Naive B cell (primary cell): ENCODE measurements around the gene ERRFI1. TPM values are rescaled to one million over a fixed set of nuclear protein-coding genes. Genes with fewer than 3 reads are reported as not detected.

Source experiments
- ATAC-seq, 2 donors: fragments of 150-1000 bp; cut with Tn5 transposase; 2 replicates each; pipeline ENCODE4 v1.10.0; 2021; ENCODE audit warnings: low read depth in 2 of 2, mild to moderate bottlenecking in 2 of 2, moderate library complexity in 2 of 2
- DNase-seq: peaks from one replicate; pipeline ENCODE4 v3.0.0; 2022
- H3K27ac Mint-ChIP-seq, 6 donors: one replicate each; pipeline ENCODE4 v1.8.0; 2020 to 2022; ENCODE audit warnings: mild to moderate bottlenecking in 6 of 6, mixed read lengths in 6 of 6, moderate library complexity in 5 of 6, inconsistent platforms in 2 of 6
- H3K27me3 Mint-ChIP-seq, 3 donors: one replicate each; pipeline ENCODE4 v1.8.0; 2021 to 2022; ENCODE audit warnings: mixed read lengths in 3 of 3, mild to moderate bottlenecking in 1 of 3
- H3K36me3 Mint-ChIP-seq, 2 donors: one replicate each; pipeline ENCODE4 v1.8.0; 2020 to 2022; ENCODE audit warnings: mixed read lengths in 2 of 2, inconsistent platforms in 1 of 2, mild to moderate bottlenecking in 1 of 2
- H3K4me1 Mint-ChIP-seq, 3 donors: one replicate each; pipeline ENCODE4 v1.8.0; 2020 to 2022; ENCODE audit warnings: mixed read lengths in 3 of 3, inconsistent platforms in 1 of 3, mild to moderate bottlenecking in 1 of 3, moderate library complexity in 1 of 3
- H3K4me3 Mint-ChIP-seq, 8 donors: one replicate each; pipeline ENCODE4 v1.8.0; 2020 to 2022; ENCODE audit warnings: mild to moderate bottlenecking in 8 of 8, mixed read lengths in 8 of 8, moderate library complexity in 8 of 8, inconsistent platforms in 2 of 8
- H3K9me3 Mint-ChIP-seq, 7 donors: one replicate each; pipeline ENCODE4 v1.8.0; 2020 to 2022; ENCODE audit warnings: mixed read lengths in 7 of 7, mild to moderate bottlenecking in 5 of 7, inconsistent platforms in 2 of 7, moderate library complexity in 1 of 7
- polyA plus RNA-seq, 6 donors: library from polyadenylated mRNA; unstranded; fragments of 300-500 nt; fragmentation: Illumina TruSeq; gene quantifications; one replicate each; pipeline ENCODE4 v1.2.3, GENCODE V29; 2021; ENCODE audit warnings: low read depth in 6 of 6

ERRFI1 gene
- polyA plus RNA-seq, 6 donors from 2014 or later = 0.08 to 1.6 (median 0.77) TPM; not detected in 1

GRCh38 chr1:8002921-8003320 is 23.2 kb downstream of the ERRFI1 start:
- H3K4me1 Mint-ChIP-seq = no peaks in the 10 kb centered on the region

GRCh38 chr1:8002329-8002910 is 23.7 kb downstream of the ERRFI1 start:
- no peak overlapping the region for H3K4me3 Mint-ChIP-seq
- H3K27ac Mint-ChIP-seq = no peak overlapping the region
- H3K36me3 Mint-ChIP-seq = peaks cover 0 to 9% of the 10 kb centered on the region in 2 donors
- no peaks in the 10 kb centered on the region for H3K4me1 Mint-ChIP-seq
- no peak for ATAC-seq
- H3K9me3 Mint-ChIP-seq = no peaks in the 10 kb centered on the region
- no peaks in the 10 kb centered on the region for H3K27me3 Mint-ChIP-seq
- DNase-seq = no peak

More at GRCh38 chr1:8002921-8003320, 23.2 kb downstream of the ERRFI1 start:
- ATAC-seq = no peak
- H3K9me3 Mint-ChIP-seq = no peaks in the 10 kb centered on the region
- H3K4me3 Mint-ChIP-seq = no peak overlapping the region
- no peak overlapping the region for H3K27ac Mint-ChIP-seq
- no peaks in the 10 kb centered on the region for H3K27me3 Mint-ChIP-seq
- H3K36me3 Mint-ChIP-seq = peaks cover 0 to 9% of the 10 kb centered on the region in 2 donors
- no peak for DNase-seq

GRCh38 chr1:7995437-7995836 is 30.7 kb downstream of the ERRFI1 start:
- H3K9me3 Mint-ChIP-seq = peaks cover 0 to 2% (median 0%) of the 10 kb centered on the region in 7 donors
- H3K27me3 Mint-ChIP-seq = no peaks in the 10 kb centered on the region
- peaks cover 1 to 14% (median 10%) of the 10 kb centered on the region in 3 donors for H3K4me1 Mint-ChIP-seq
- H3K27ac Mint-ChIP-seq = no peak overlapping the region
- no peak for ATAC-seq
- no peak for DNase-seq
- H3K4me3 Mint-ChIP-seq = no peak overlapping the region
- peaks cover 2 to 4% of the 10 kb centered on the region in 2 donors for H3K36me3 Mint-ChIP-seq

- H3K4me3 Mint-ChIP-seq = no peak overlapping the region
- H3K36me3 Mint-ChIP-seq = peaks cover 7 to 10% of the 10 kb centered on the region in 2 donors
- ATAC-seq = no peak
- peaks cover 0 to 5% (median 0%) of the 10 kb centered on the region in 7 donors for H3K9me3 Mint-ChIP-seq
- peaks cover 3 to 16% (median 14%) of the 10 kb centered on the region in 3 donors for H3K4me1 Mint-ChIP-seq
- no peaks in the 10 kb centered on the region for H3K27me3 Mint-ChIP-seq
- DNase-seq = no peak
- H3K27ac Mint-ChIP-seq = peak overlapping the region in 2 of 6 donors; percentile 23 to 74
Measured at GRCh38 chr1:7994827-7995226, 31.3 kb downstream of the ERRFI1 start.

- DNase-seq = no peak
- peak overlapping the region in 6 of 8 donors; percentile 9 to 53 (median 40) for H3K4me3 Mint-ChIP-seq
- H3K27ac Mint-ChIP-seq = peak overlapping the region in 4 of 6 donors; percentile 2 to 74 (median 50)
- ATAC-seq = peak; percentile 25 to 49
- peaks cover 7 to 13% of the 10 kb centered on the region in 2 donors for H3K36me3 Mint-ChIP-seq
- H3K27me3 Mint-ChIP-seq = no peaks in the 10 kb centered on the region
- peaks cover 0 to 5% (median 0%) of the 10 kb centered on the region in 7 donors for H3K9me3 Mint-ChIP-seq
- H3K4me1 Mint-ChIP-seq = peaks cover 3 to 16% (median 14%) of the 10 kb centered on the region in 3 donors
Measured at GRCh38 chr1:7993593-7994479, 32.3 kb downstream of the ERRFI1 start.

GRCh38 chr1:7992885-7993284 is 33.2 kb downstream of the ERRFI1 start:
- peak overlapping the region in 1 of 6 donors; percentile 15 for H3K27ac Mint-ChIP-seq
- ATAC-seq (no peak), DNase-seq (no peak)

GRCh38 chr1:7991504-7992440 is 34.3 kb downstream of the ERRFI1 start:
- DNase-seq (no peak), ATAC-seq (no peak)
- H3K27me3 Mint-ChIP-seq = no peaks in the 10 kb centered on the region
- peaks cover 7 to 14% of the 10 kb centered on the region in 2 donors for H3K36me3 Mint-ChIP-seq
- H3K27ac Mint-ChIP-seq = no peak overlapping the region
- peaks cover 0 to 5% (median 0%) of the 10 kb centered on the region in 7 donors for H3K9me3 Mint-ChIP-seq
- H3K4me3 Mint-ChIP-seq = no peak overlapping the region
- H3K4me1 Mint-ChIP-seq = peaks cover 3 to 16% (median 14%) of the 10 kb centered on the region in 3 donors

More at GRCh38 chr1:7992885-7993284, 33.2 kb downstream of the ERRFI1 start:
- H3K36me3 Mint-ChIP-seq = peaks cover 7 to 13% of the 10 kb centered on the region in 2 donors
- H3K27me3 Mint-ChIP-seq = no peaks in the 10 kb centered on the region
- peaks cover 3 to 16% (median 14%) of the 10 kb centered on the region in 3 donors for H3K4me1 Mint-ChIP-seq
- H3K4me3 Mint-ChIP-seq = no peak overlapping the region
- peaks cover 0 to 5% (median 0%) of the 10 kb centered on the region in 7 donors for H3K9me3 Mint-ChIP-seq

- Mint-ChIP-seq H3K9me3 (peaks cover 0 to 5% (median 0%) of the 10 kb centered on the region in 7 donors), H3K36me3 (peaks cover 7 to 23% of the 10 kb centered on the region in 2 donors), H3K27ac (peak overlapping the region in 3 of 6 donors; percentile 1 to 58 (median 32)), H3K4me3 (peak overlapping the region in 1 of 8 donors; percentile 8), H3K27me3 (no peaks in the 10 kb centered on the region), H3K4me1 (peaks cover 3 to 16% (median 14%) of the 10 kb centered on the region in 3 donors)
- ATAC-seq (no peak), DNase-seq (no peak)
Measured at GRCh38 chr1:7989762-7990428, 36.2 kb downstream of the ERRFI1 start.

- H3K27me3 Mint-ChIP-seq = no peaks in the 10 kb centered on the region
- peak overlapping the region in 1 of 6 donors; percentile 7 for H3K27ac Mint-ChIP-seq
- H3K4me3 Mint-ChIP-seq = no peak overlapping the region
- H3K36me3 Mint-ChIP-seq = peaks cover 7 to 27% of the 10 kb centered on the region in 2 donors
- H3K4me1 Mint-ChIP-seq = peaks cover 4 to 16% (median 7%) of the 10 kb centered on the region in 3 donors
- ATAC-seq (no peak), DNase-seq (no peak)
- peaks cover 0 to 5% (median 0%) of the 10 kb centered on the region in 7 donors for H3K9me3 Mint-ChIP-seq
Measured at GRCh38 chr1:7988576-7988975, 37.5 kb downstream of the ERRFI1 start.

- peaks cover 0 to 14% (median 12%) of the 10 kb centered on the region in 3 donors for H3K4me1 Mint-ChIP-seq
- peaks cover 7 to 28% of the 10 kb centered on the region in 2 donors for H3K36me3 Mint-ChIP-seq
Measured at GRCh38 chr1:7987528-7987927, 38.6 kb downstream of the ERRFI1 start.

GRCh38 chr1:7985851-7986612 is 40.1 kb downstream of the ERRFI1 start:
- DNase-seq (no peak), ATAC-seq (no peak)
- H3K4me3 Mint-ChIP-seq = no peak overlapping the region
- H3K36me3 Mint-ChIP-seq = peaks cover 7 to 28% of the 10 kb centered on the region in 2 donors
- H3K27ac Mint-ChIP-seq = peak overlapping the region in 3 of 6 donors; percentile 24 to 75 (median 42)
- H3K4me1 Mint-ChIP-seq = peaks cover 0 to 19% (median 16%) of the 10 kb centered on the region in 3 donors
- no peaks in the 10 kb centered on the region for H3K27me3 Mint-ChIP-seq
- peaks cover 0 to 5% (median 0%) of the 10 kb centered on the region in 7 donors for H3K9me3 Mint-ChIP-seq

More at GRCh38 chr1:7987528-7987927, 38.6 kb downstream of the ERRFI1 start:
- peaks cover 0 to 5% (median 0%) of the 10 kb centered on the region in 7 donors for H3K9me3 Mint-ChIP-seq
- no peak overlapping the region for H3K27ac Mint-ChIP-seq
- peak overlapping the region in 1 of 8 donors; percentile 63 for H3K4me3 Mint-ChIP-seq
- no peak for DNase-seq
- H3K27me3 Mint-ChIP-seq = no peaks in the 10 kb centered on the region
- ATAC-seq = no peak
